ENCODE results near the gene RILPL1. TPM values are rescaled to one million over a fixed set of nuclear protein-coding genes. Genes with fewer than 3 reads are reported as not detected.

The RILPL1 gene
- total and polyA plus RNA-seq, 9 of the 15 experiments (the other 6 are each of a cell fraction or from before 2014, with no cell fraction given) = 0.25 to 10.6 (median 8.6) TPM

GRCh38 chr12:123532808-123533649, 490 bp downstream of the RILPL1 start (continued):
- TF ChIP-seq ZNF232 (CRISPR knock-in tag; IDR thresholded peaks at IDR 0.05) = 0 out of 2 replicates have a peak, but pooled peaks have one; percentile 77
- no peak for TF ChIP-seq ZNF561 (CRISPR knock-in tag; conservative IDR thresholded peaks at IDR 0.05)
- TF ChIP-seq HMGN3 (IDR thresholded peaks at IDR 0.05; ENCODE audit: borderline replicate concordance, extremely low read depth, insufficient read length, low read depth, low read length) = peak; percentile 15
- TF ChIP-seq CGGBP1 (CRISPR knock-in tag; IDR thresholded peaks at IDR 0.05) = no peak
- TF ChIP-seq ZBTB43 (CRISPR knock-in tag; IDR thresholded peaks at IDR 0.05) = peak; percentile 17; the same call in 1 of the 2 replicates
- TF ChIP-seq THRAP3 (IDR thresholded peaks at IDR 0.05; ENCODE audit: borderline replicate concordance) = no peak
- no peak for TF ChIP-seq SOX6 (IDR thresholded peaks at IDR 0.05)
- no peak for TF ChIP-seq KDM2B (CRISPR knock-in tag; IDR thresholded peaks at IDR 0.05)
- no peak for TF ChIP-seq NCOR1 (IDR thresholded peaks at IDR 0.05)
- no peak for TF ChIP-seq CTCF (IDR thresholded peaks at IDR 0.05 in 2 of 3, conservative IDR thresholded peaks at IDR 0.05 in 1 of 3; ENCODE audit: insufficient read depth in 2 of 3, low read depth in 1 of 3, low read length in 3 of 3)
- TF ChIP-seq NRF1 (conservative IDR thresholded peaks at IDR 0.05 in 1 of 2, IDR thresholded peaks at IDR 0.05 in 1 of 2) = peak; percentile 64 to 72
- no peak for TF ChIP-seq ZNF197 (CRISPR knock-in tag; IDR thresholded peaks at IDR 0.05; ENCODE audit: low read depth)
- no peak for TF ChIP-seq ZNF764 (CRISPR knock-in tag; IDR thresholded peaks at IDR 0.05; ENCODE audit: low read depth)
- peak; percentile 82 for TF ChIP-seq PTBP1 (IDR thresholded peaks at IDR 0.05; ENCODE audit: low read depth, low read length)
- TF ChIP-seq KAT7 (CRISPR knock-in tag; IDR thresholded peaks at IDR 0.05; ENCODE audit: borderline replicate concordance) = no peak
- no peak for TF ChIP-seq MXD1 (CRISPR knock-in tag; IDR thresholded peaks at IDR 0.05; ENCODE audit: borderline replicate concordance, poor library complexity, severe bottlenecking)
- TF ChIP-seq KLF1 (tag; IDR thresholded peaks at IDR 0.05) = no peak; the same call in 1 of the 2 replicates
- TF ChIP-seq ZSCAN32 (CRISPR knock-in tag; IDR thresholded peaks at IDR 0.05) = no peak
- no peak for TF ChIP-seq NEUROD1 (IDR thresholded peaks at IDR 0.05; ENCODE audit: borderline replicate concordance, low read depth, low read length, partially characterized antibody)
- TF ChIP-seq SMARCB1 (IDR thresholded peaks at IDR 0.05; ENCODE audit: insufficient read length, low read depth) = no peak
- peak; percentile 55; the same call in 1 of the 2 replicates for TF ChIP-seq CBX1 (IDR thresholded peaks at IDR 0.05; ENCODE audit: low read depth)
- TF ChIP-seq MXI1 (IDR thresholded peaks at IDR 0.05; ENCODE audit: low read depth, low read length) = no peak
- no peak for TF ChIP-seq TCF3 (CRISPR knock-in tag; IDR thresholded peaks at IDR 0.05)
- no peak for TF ChIP-seq SMARCA4 (IDR thresholded peaks at IDR 0.05)
- TF ChIP-seq BRCA1 (IDR thresholded peaks at IDR 0.05) = no peak
- TF ChIP-seq BRCA1 (CRISPR knock-in tag; IDR thresholded peaks at IDR 0.05) = no peak
- TF ChIP-seq SUPT5H (IDR thresholded peaks at IDR 0.05) = peak; percentile 31; the same call in 1 of the 2 replicates

Data from K562 (cell line).